HepG2 (cell line): ENCODE results near the gene TGFBI. TPM values are rescaled to one million over a fixed set of nuclear protein-coding genes. Genes with fewer than 3 reads are reported as not detected.

ENCODE experiments used
- ATAC-seq: fragments of 200-7000 bp; cut with Tn5 transposase; 3 replicates; pipeline ENCODE4 v1.9.1; 2020; ENCODE audit warnings: mild to moderate bottlenecking, moderate library complexity
- BruUV-seq: library from RNA; stranded (reverse); fragments of 400-500 nt; replicated peaks from 2 replicates; lab custom pipeline; 2021; lab: Mats Ljungman, UMichigan
- CTCF ChIA-PET: fragments of 300-600 bp; formaldehyde crosslinking; extraction: SDS; loops from one replicate; lab custom pipeline; 2021; ENCODE audit warnings: low total read pairs, inconsistent platforms, low intra/inter-chr PET ratio; lab: Yijun Ruan, JAX
- POLR2A ChIA-PET: fragments of 350-600 bp; sonication (Branson Sonifier 250); formaldehyde crosslinking; loops from one replicate; lab custom pipeline; 2020; ENCODE audit warnings: antibody characterized with exemption, inconsistent platforms; lab: Yijun Ruan, JAX
- DNase-seq: peaks from one replicate; pipeline ENCODE4 v3.0.0-alpha.2; 2015; ENCODE audit warnings: low spot score
- FAIRE-seq: peaks from 3 replicates; lab custom pipeline; 2011; peaks lifted over from hg19 to GRCh38; lab: Jason Lieb, UNC
- H2AFZ ChIP-seq: one replicate; pipeline ENCODE4 v1.6.1; 2011; ENCODE audit warnings: low read length, inconsistent platforms
- H3K27ac ChIP-seq: fragments of 300-600 bp; 3 replicates; pipeline ENCODE4 v1.8.0; 2011; ENCODE audit warnings: mixed run types, mild to moderate bottlenecking, mixed read lengths, low read length, inconsistent platforms; ENCODE audit not compliant: insufficient read depth; ENCODE audit errors: extremely low read length
- H3K27me3 ChIP-seq, 2 experiments: fragments of 200-600 bp in 1 of 2; 2 replicates in 1 of 2; 3 replicates in 1 of 2; pipeline versions ENCODE4 v1.6.0 to v1.8.0; 2011; ENCODE audit warnings: low read length in 2 of 2, mild to moderate bottlenecking in 2 of 2, moderate library complexity in 2 of 2, inconsistent platforms in 1 of 2; ENCODE audit not compliant: insufficient read depth in 2 of 2, control insufficient read depth in 1 of 2
- H3K36me3 ChIP-seq, 2 experiments: fragments of 200-600 bp in 1 of 2; replicated peaks in 1 of 2; 2 replicates in 1 of 2; 3 replicates in 1 of 2; pipeline versions ENCODE4 v1.5.1 to v1.8.0; 2011; ENCODE audit warnings: low read length in 2 of 2, inconsistent platforms in 1 of 2; ENCODE audit not compliant: insufficient read depth in 2 of 2, control insufficient read depth in 1 of 2
- H3K4me1 ChIP-seq: 2 replicates; pipeline ENCODE4 v1.5.1; 2012; ENCODE audit warnings: low read length, inconsistent platforms; ENCODE audit not compliant: insufficient read depth
- H3K4me2 ChIP-seq: 2 replicates; pipeline ENCODE4 v1.6.0; 2011; ENCODE audit warnings: low read depth, low read length, inconsistent platforms
- H3K4me3 ChIP-seq, 3 experiments: fragments of 200-600 bp in 1 of 3; sonication (generic), shearing (Covaris generic) in 1 of 3; replicated peaks in 1 of 3; 2 replicates each; pipeline ENCODE4 v1.5.1; 2011 to 2016; ENCODE audit warnings: low read length in 3 of 3, inconsistent platforms in 2 of 3, low read depth in 2 of 3, mild to moderate bottlenecking in 2 of 3, control low read depth in 1 of 3, mixed read lengths in 1 of 3; ENCODE audit not compliant: insufficient read depth in 1 of 3
- H3K79me2 ChIP-seq: one replicate; pipeline ENCODE4 v1.6.1; 2011; ENCODE audit warnings: low read length, inconsistent platforms; ENCODE audit not compliant: insufficient read depth
- H3K9ac ChIP-seq: 2 replicates; pipeline ENCODE4 v1.6.0; 2011; ENCODE audit warnings: mild to moderate bottlenecking, low read depth, low read length, inconsistent platforms; ENCODE audit not compliant: insufficient read depth
- H3K9me3 ChIP-seq: 2 replicates; pipeline ENCODE4 v1.5.1; 2012; ENCODE audit warnings: mild to moderate bottlenecking, low read length
- H4K20me1 ChIP-seq: 2 replicates; pipeline ENCODE4 v1.6.0; 2011; ENCODE audit warnings: inconsistent platforms, mild to moderate bottlenecking, low read length, moderate library complexity; ENCODE audit not compliant: insufficient read depth
- AKAP8 ChIP-seq: sonication (generic); formaldehyde crosslinking; IDR thresholded peaks from 2 replicates; pipeline ENCODE4 v1.5.1; 2020; ENCODE audit warnings: mild to moderate bottlenecking, missing genetic modification reagents
- AKNA ChIP-seq: sonication (generic); formaldehyde crosslinking; IDR thresholded peaks from 2 replicates; pipeline ENCODE4 v1.4.0; 2020; ENCODE audit warnings: missing genetic modification reagents, borderline replicate concordance
- CHD2 ChIP-seq: IDR thresholded peaks from 2 replicates; pipeline ENCODE4 v1.6.1; 2011; ENCODE audit warnings: low read depth, low read length, improper control_type of control experiment
- CSRNP1 ChIP-seq: sonication (generic); formaldehyde crosslinking; IDR thresholded peaks from 2 replicates; pipeline ENCODE4 v1.8.1; 2023; ENCODE audit warnings: mild to moderate bottlenecking, missing genetic modification reagents
- DMAP1 ChIP-seq: IDR thresholded peaks from 2 replicates; pipeline ENCODE4 v1.6.1; 2016
- MTA3 ChIP-seq: sonication (generic); formaldehyde crosslinking; IDR thresholded peaks from 2 replicates; pipeline ENCODE4 v1.4.0; 2020; ENCODE audit warnings: missing genetic modification reagents
- SIX4 ChIP-seq: sonication (generic); formaldehyde crosslinking; IDR thresholded peaks from 2 replicates; pipeline ENCODE4 v1.4.0; 2020; ENCODE audit warnings: missing genetic modification reagents
- SMC3 ChIP-seq: IDR thresholded peaks from 2 replicates; pipeline ENCODE4 v1.6.1; 2011; ENCODE audit warnings: low read length, improper control_type of control experiment
- SPEN ChIP-seq: sonication (generic); formaldehyde crosslinking; IDR thresholded peaks from 2 replicates; pipeline ENCODE4 v1.5.1; 2020; ENCODE audit warnings: low read depth, mild to moderate bottlenecking, missing genetic modification reagents
- YY1 ChIP-seq: IDR thresholded peaks from 2 replicates; pipeline ENCODE4 v1.6.1; 2011; ENCODE audit warnings: low read length, low read depth, moderate library complexity, mild to moderate bottlenecking; ENCODE audit not compliant: insufficient read depth, insufficient replicate concordance
- ZFP36 ChIP-seq: fragments of 150-350 bp; IDR thresholded peaks from 2 replicates; pipeline ENCODE4 v1.6.1; 2018; ENCODE audit warnings: borderline replicate concordance, low read length, low read depth; ENCODE audit not compliant: partially characterized antibody
- ZFP36L2 ChIP-seq: sonication (generic); formaldehyde crosslinking; IDR thresholded peaks from 2 replicates; pipeline ENCODE4 v1.4.0; 2020; ENCODE audit warnings: missing genetic modification reagents
- ZNF33B ChIP-seq: sonication (generic); formaldehyde crosslinking; IDR thresholded peaks from 2 replicates; pipeline ENCODE4 v1.5.1; 2020; ENCODE audit warnings: mild to moderate bottlenecking, missing genetic modification reagents
- ZNF589 ChIP-seq: sonication (generic); formaldehyde crosslinking; conservative IDR thresholded peaks from 2 replicates; pipeline ENCODE4 v1.8.0; 2022; ENCODE audit warnings: mild to moderate bottlenecking, moderate library complexity, missing genetic modification reagents
- ZNF766 ChIP-seq: sonication (generic); formaldehyde crosslinking; IDR thresholded peaks from 2 replicates; pipeline ENCODE4 v1.5.0; 2020; ENCODE audit warnings: missing genetic modification reagents, borderline replicate concordance
- ZNF788 ChIP-seq: sonication (generic); formaldehyde crosslinking; IDR thresholded peaks from 2 replicates; pipeline ENCODE4 v1.5.0; 2020; ENCODE audit warnings: mild to moderate bottlenecking, missing genetic modification reagents, borderline replicate concordance
- ZSCAN31 ChIP-seq: sonication (generic); formaldehyde crosslinking; IDR thresholded peaks from 2 replicates; pipeline ENCODE4 v1.5.0; 2020; ENCODE audit warnings: low read depth, mild to moderate bottlenecking, missing genetic modification reagents
- WGBS: methylation state at CpG from one replicate; pipeline ENCODE4 v1.1.6; 2017; ENCODE audit warnings: low lambda C conversion rate; 5-methylcytosine and 5-hydroxymethylcytosine counted together
- in situ Hi-C: cut with HindIII; loops from 2 replicates; pipeline ENCODE4 v1.10.0; 2017; ENCODE audit warnings: low pct_unique_long_range_greater_than_20kb; ENCODE audit not compliant: extremely low pct_ligation_motif_present
- intact Hi-C: fragments of 100-400 bp; cut with micrococcal nuclease; formaldehyde crosslinking; loops from one replicate; pipeline ENCODE4 v1.10.0; 2022; ENCODE audit not compliant: unreplicated experiment
- polyA plus RNA-seq, 8 experiments: library from polyadenylated mRNA; depleted of rRNA in 3 of 8; stranded (reverse) in 7 of 8; unstranded in 1 of 8; fragments of >200 nt; fragmentation: Illumina TruSeq in 4 of 8; extraction: Trizol in 4 of 8; gene quantifications; 2 replicates each; pipeline versions ENCODE4 v1.2.1 to v1.2.3, GENCODE V29; 2011 to 2016; ENCODE audit warnings: low read depth in 4 of 8, missing spikeins in 1 of 8, mixed read lengths in 1 of 8; ENCODE audit not compliant: insufficient read depth in 1 of 8
- total RNA-seq, 5 experiments: library from RNA; depleted of rRNA; stranded (reverse); fragments of >200 nt; fragmentation: Illumina TruSeq; extraction: Trizol; gene quantifications; 2 replicates each; pipeline ENCODE4 v1.2.3, GENCODE V29; 2016; ENCODE audit warnings: low read depth in 1 of 5

Gene TGFBI
- total and polyA plus RNA-seq, 2 of the 13 experiments (the other 11 are each of a cell fraction or from before 2014, with no cell fraction given): 275 to 457 TPM

GRCh38 chr5:135996611-135997010 lies 32.2 kb upstream of the TGFBI start:
- ChIA-PET CTCF (no interaction called here), POLR2A (interaction anchor here (1.4 kb wide), 1 partner anchor 32 kb away, joined by 3 read pairs; the partner anchor contains the start of gene TGFBI)
- DNase-seq: no peak
- WGBS: 57% methylated on average over 2 of the region's 2 CpGs
- no peak for ATAC-seq
- Histone ChIP-seq H3K4me3 (no peak overlapping the region), H3K27ac (no peak overlapping the region), H3K27me3 (no peaks in the 10 kb centered on the region), H3K36me3 (no peaks in the 10 kb centered on the region), H3K4me2 (no peak overlapping the region), H3K9me3 (no peaks in the 10 kb centered on the region), H3K79me2 (no peaks in the 10 kb centered on the region), H3K9ac (no peak overlapping the region), H4K20me1 (no peaks in the 10 kb centered on the region), H2AFZ (no peak overlapping the region), H3K4me1 (peaks cover 33% of the 10 kb centered on the region)
- BruUV-seq: no TSS peak
- FAIRE-seq: no peak
- intact Hi-C loops: no loop called here
- in situ Hi-C loops: no loop called here
- TF ChIP-seq MTA3: no peak
- TF ChIP-seq YY1: no peak
- no peak for TF ChIP-seq CSRNP1 (CRISPR knock-in tag)
- no peak for TF ChIP-seq AKNA
- no peak for TF ChIP-seq SIX4 (CRISPR knock-in tag)
- no peak for TF ChIP-seq DMAP1 (CRISPR knock-in tag)
- TF ChIP-seq ZSCAN31 (CRISPR knock-in tag): no peak
- TF ChIP-seq ZFP36L2 (CRISPR knock-in tag): no peak
- TF ChIP-seq CHD2: no peak
- TF ChIP-seq ZFP36: no peak
- no peak for TF ChIP-seq SPEN (CRISPR knock-in tag)
- no peak for TF ChIP-seq AKAP8 (CRISPR knock-in tag)
- TF ChIP-seq SMC3: no peak
- no peak for TF ChIP-seq ZNF33B (CRISPR knock-in tag)
- TF ChIP-seq ZNF766 (CRISPR knock-in tag): no peak
- no peak for TF ChIP-seq ZNF788
- TF ChIP-seq ZNF589 (CRISPR knock-in tag): no peak
